ENCODE data around the gene OR51A4.
"Not testable (repeated sequence)": the region's sequence is repeated elsewhere in the genome, so short reads cannot be mapped to it uniquely, and the experiment has no call there.

OR51A4 gene, protein sequence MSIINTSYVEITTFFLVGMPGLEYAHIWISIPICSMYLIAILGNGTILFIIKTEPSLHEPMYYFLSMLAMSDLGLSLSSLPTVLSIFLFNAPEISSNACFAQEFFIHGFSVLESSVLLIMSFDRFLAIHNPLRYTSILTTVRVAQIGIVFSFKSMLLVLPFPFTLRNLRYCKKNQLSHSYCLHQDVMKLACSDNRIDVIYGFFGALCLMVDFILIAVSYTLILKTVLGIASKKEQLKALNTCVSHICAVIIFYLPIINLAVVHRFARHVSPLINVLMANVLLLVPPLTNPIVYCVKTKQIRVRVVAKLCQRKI

GRCh38 chr11:4947505-4947904 is at the start of gene OR51A4:
TSS of gene OR51A4 (minus strand) at chr11:4947605. CDS start at chr11:4947100, 505 bp downstream.
- DNase-seq: no peak

DNA sequence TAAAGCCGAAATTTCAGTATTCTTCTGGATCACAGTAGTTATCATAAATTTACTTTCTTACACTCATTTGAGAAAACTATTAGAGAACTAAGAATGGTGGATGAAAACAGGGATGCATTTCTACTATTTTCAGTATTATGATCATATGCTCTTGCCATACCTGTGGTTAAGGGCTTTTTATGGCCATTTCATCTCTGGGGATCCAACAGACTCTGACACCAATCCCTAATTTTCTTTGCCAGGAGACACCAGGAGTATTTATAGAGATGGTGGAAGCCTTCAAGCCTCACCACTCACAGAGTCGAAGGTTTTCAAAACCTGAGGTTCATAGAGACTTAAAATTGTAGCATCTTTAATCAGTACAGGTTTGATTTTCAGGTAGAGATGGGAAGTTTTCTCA is 47.1 kb upstream of the OR51A4 start, which contains the start of gene OR51L1:
OR51L1 (plus strand) TSS at position 301 of the 400 bp plus-strand sequence. CDS start 4,132 bp downstream, outside the sequence.
- no peak for DNase-seq

GRCh38 chr11:4991060-4991459 is 43.7 kb upstream of the OR51A4 start:
- no peak for DNase-seq

GRCh38 chr11:4983841-4984240 is 36.4 kb upstream of the OR51A4 start:
- DNase-seq: no peak

DNA sequence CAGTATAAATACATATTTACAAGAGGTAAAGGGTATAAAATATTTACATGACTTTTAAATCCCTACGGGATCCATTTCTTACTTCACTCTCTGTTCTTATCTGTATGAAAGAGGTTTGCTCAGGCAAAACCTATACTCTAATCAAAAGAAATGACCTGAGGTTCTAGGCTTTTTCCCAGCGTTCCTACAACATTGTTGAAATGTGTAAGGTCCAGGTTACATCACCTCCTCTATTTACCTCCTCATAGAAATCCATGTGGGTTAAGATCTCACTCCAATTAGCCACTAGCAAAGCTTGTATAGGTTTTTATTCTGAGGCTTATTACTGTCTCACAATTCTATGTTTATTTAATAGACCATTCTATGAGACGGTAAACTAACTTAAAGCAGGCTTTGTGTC is 35.3 kb upstream of the OR51A4 start:
- DNase-seq: no peak

GRCh38 chr11:4979036-4979435 is 31.6 kb upstream of the OR51A4 start:
- DNase-seq: no peak

GRCh38 chr11:4975436-4975835 is 28.0 kb upstream of the OR51A4 start:
- DNase-seq: no peak

- no peak for DNase-seq
Measured at GRCh38 chr11:4962816-4963215, 15.4 kb upstream of the OR51A4 start.

DNA sequence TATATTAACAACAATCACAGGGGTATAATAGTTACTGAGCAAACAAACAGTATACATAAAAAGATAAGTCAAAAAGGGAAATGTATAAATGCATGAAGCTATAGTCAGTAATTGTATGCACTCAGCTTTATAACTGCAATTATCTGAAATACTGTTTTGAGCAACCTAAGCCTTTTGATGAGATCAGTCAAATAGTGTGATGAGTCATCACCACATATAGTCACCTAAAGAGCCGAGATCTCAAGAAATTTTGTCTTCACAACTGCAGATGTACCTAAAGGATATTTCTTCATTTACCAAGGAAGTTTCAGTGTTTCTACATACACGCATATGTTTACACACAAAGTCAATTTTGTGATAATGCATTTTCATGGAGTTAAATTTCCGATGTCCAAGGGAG is 13.5 kb upstream of the OR51A4 start:
- no peak for DNase-seq

DNA sequence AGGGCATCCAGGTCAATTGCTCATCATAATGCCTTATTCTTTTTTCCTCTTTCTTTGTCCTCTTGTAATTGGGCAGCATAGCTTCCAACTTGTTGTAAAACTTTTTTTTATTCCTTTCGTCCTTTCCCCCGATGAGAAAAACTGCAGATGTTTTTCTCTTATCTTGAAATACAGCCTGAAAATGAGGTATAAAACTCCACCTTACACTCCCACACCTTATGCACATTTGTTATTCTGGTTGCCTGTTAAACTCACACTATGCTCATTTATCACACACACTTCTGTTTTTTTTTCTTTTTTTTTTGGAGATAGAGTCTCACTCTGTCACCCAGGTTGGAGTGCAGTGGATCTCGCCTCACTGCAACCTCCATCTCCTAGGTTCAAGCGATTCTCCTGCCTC is 10.0 kb upstream of the OR51A4 start:
- no peak for DNase-seq

DNA sequence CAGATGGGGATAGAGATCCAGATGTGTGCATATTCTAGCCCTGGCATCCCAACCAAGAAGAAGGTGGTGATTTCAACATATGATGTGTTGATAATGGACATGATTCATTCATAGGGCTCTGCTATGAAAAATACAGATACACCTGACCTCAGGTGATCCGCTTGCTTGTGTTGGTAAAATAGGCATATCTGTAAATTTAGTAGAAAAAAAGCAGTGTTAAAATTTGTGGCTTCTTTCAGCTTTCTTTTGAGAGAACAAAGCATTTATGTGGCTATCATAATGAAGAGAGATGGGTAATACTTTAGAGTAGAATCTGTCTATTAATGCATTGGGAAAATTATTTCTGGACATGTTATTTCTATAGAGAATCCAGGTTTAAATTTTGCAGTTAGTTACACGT is 8.2 kb upstream of the OR51A4 start, which contains the start of gene OR51A2:
OR51A2 (minus strand) TSS at position 101 of the 400 bp plus-strand sequence; CDS start at position 101, 0 bp downstream.
- DNase-seq: not testable (repeated sequence)

- no peak for DNase-seq
Measured at GRCh38 chr11:4936745-4937144, 10.7 kb downstream of the OR51A4 start.

DNA sequence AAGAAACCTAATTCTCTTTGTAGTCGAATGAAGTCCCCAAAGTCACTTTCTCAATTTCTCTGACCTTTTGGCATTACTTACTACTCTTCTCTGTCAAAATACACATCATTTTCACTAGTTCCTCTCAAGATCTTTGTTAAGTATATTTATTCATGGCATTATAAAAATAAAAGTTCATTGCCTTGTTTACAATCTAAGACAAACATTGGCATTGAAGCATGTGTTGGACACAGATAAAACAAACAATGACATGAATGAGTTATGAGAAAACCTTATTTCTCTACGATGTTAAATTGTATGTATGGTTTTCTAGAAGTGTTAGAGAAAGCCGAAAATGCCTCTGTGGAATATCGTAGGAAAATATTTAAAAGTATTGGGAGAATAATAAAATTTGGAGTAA is 14.7 kb downstream of the OR51A4 start:
- DNase-seq: no peak

DNA sequence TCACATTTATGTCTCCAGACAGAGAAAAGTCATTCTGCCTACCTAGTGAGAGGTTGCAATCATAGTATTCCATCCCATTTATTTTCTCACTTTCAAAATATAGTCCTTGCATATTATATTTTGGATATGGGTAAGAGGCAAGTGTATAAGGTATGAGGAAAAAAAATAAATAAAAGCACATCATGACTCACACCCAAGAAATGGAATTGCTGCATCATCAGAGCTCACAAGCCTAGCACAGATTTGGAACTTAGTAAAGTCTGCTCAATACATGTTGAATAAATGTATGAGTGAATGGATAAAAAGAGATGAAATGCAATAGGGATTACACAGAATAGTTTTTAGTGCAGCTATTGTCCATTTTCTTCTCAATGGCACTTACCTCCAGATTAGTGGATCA is 20.8 kb downstream of the OR51A4 start:
- no peak for DNase-seq

DNA sequence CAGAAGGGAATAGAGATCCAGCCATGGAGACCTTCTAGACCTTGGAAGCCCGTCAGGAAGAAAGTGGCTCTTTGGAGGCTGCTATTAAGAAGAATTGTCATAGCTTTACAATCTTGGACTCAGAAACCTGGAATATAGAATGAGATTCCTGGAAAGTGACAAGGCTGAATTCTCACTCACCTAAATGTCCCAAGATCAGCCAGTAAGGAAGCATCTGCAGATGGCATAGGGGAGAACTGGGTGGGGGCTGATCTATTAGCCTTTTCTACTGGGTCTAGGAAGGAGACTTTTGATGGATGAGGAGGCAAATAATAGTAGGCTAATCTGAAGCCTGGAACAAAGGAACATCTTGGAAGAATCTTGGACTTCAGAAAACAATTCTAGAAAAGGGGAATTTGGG is 23.2 kb downstream of the OR51A4 start, which contains the start of gene OR51G1:
OR51G1 (minus strand) TSS at position 101 of the 400 bp plus-strand sequence; CDS start at position 101, 0 bp downstream.
- no peak for DNase-seq

- no peak for DNase-seq
Measured at GRCh38 chr11:4922304-4922703, 25.1 kb downstream of the OR51A4 start.

DNA sequence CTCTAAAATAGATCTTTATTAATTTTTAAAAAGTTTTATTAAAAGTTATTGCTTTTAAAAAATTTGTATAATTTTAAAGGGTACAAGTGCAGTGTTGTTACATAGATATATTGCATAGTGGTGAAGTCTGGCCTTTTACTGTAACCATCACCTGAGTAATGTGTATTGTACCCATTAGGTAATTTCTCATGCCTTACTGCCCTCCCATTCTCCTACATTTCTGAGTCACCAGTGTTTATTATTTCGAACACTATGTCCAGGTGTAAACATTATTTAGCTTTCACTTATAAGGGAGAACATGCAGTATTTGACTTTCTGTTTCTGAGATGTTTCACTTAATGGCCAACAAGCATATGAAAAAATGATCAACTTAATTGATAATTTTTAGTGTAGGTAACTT is 25.6 kb downstream of the OR51A4 start:
- no peak for DNase-seq

- no peak for DNase-seq
Measured at GRCh38 chr11:4919250-4919649, 28.2 kb downstream of the OR51A4 start, which contains the start of gene OR51G2. TSS of gene OR51G2 (minus strand) at chr11:4919350. CDS start at chr11:4915663, 3,687 bp downstream.

DNA sequence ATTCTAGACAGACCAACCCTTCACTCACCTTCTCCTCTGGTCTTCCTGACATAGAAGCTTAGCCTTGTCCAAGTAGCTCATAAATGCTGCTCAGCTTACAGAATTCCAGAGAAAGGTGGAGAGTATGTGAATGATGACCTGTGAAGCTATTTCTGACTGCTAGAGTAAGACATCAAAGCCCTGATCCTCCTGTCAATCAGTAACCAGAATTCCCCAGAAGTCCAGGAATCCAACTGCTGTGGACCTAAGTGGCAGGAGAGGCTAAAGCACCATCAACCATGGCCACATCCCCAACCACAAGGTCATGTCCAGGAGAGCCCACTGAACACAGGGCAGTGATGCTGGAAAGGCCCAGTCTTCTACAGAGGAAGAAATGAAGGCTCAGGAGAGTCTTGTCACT is 30.8 kb downstream of the OR51A4 start:
- DNase-seq: no peak

DNA sequence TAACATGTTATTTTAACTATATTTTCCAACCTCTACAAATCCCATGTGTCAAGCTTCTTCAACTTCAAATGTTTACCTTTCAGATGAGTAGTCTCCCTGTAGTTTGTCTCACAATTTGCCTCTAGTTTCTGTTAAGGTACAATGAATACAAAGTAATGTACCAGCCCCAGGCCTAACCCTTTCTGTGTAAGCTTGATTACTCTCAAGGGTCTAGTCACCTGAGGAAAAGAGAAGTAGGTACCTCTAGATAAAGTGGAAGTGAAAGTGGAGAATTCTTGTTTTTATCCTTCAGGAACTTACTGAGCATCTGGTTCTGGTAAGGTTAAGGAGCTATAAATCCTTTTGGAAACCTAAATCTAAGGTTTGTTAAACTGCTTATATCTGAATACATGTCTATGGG is 43.9 kb downstream of the OR51A4 start, which contains the start of gene OR51A7:
OR51A7 (plus strand) TSS at position 300 of the 400 bp plus-strand sequence. CDS start 3,587 bp downstream, outside the sequence.
- no peak for DNase-seq

Data from left hindlimb (tissue), 1 donor.